IPS-20b (cell line): ENCODE data around the gene CALHM3.
"Not testable (repeated sequence)": the region's sequence is repeated elsewhere in the genome, so short reads cannot be mapped to it uniquely, and the experiment has no call there.

Experiments used
- H3K27ac ChIP-seq: one replicate; pipeline ENCODE4 v1.5.1; 2013; ENCODE audit warnings: low read length
- H3K27me3 ChIP-seq: 2 replicates; pipeline ENCODE4 v1.6.1; 2013; ENCODE audit warnings: mild to moderate bottlenecking, low read length, inconsistent platforms; ENCODE audit not compliant: insufficient read depth
- H3K36me3 ChIP-seq: 2 replicates; pipeline ENCODE4 v1.6.1; 2013; ENCODE audit warnings: low read depth, mild to moderate bottlenecking, inconsistent platforms, low read length, moderate library complexity; ENCODE audit not compliant: insufficient read depth
- H3K4me1 ChIP-seq: 2 replicates; pipeline ENCODE4 v1.6.1; 2013; ENCODE audit warnings: mild to moderate bottlenecking, control low read depth, inconsistent platforms, low read length, moderate library complexity; ENCODE audit not compliant: insufficient read depth
- H3K4me3 ChIP-seq: 2 replicates; pipeline ENCODE4 v1.5.1; 2013; ENCODE audit warnings: mild to moderate bottlenecking, low read length, inconsistent platforms
- H3K9ac ChIP-seq: 2 replicates; pipeline ENCODE4 v1.6.1; 2013; ENCODE audit warnings: low read depth, mild to moderate bottlenecking, inconsistent platforms, low read length, moderate library complexity
- H3K9me3 ChIP-seq: 2 replicates; pipeline ENCODE4 v1.6.1; 2013; ENCODE audit warnings: mild to moderate bottlenecking, low read depth, low read length, inconsistent platforms; ENCODE audit not compliant: insufficient read depth

CALHM3 gene

DNA sequence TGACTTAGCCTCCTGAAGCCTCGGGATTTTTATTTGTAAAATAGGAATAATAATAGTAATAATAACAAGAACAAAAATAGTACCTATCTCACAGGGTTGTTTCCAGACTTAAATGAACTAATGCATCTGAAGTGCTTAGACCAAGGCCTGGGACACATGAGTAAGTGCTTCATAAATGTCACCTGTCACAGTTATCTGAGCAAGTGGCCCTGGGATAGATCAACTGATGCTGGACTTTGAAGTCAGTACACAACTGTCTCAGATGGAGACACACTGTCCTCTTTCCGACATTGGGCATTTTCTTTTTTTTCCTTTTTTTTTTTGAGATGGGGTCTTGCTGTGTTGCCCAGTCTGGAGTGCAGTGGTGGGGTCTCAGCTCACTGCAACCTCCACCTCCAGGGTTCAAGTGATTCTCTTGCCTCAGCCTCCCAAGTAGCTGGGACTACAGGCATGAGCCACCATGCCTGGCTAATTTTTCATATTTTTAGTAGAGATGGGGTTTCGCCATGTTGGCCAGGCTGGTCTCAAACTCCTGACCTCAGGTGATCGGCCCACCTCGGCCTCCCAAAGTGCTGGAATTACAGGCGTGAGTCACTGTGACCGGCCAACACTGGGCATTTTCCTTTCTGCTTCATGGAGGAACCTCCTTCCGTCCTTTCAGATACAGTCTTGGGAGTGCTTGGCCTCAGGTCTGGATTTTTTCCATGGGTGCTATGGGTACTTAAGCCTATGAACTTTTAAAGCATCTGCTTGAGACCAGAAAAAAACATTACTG, 7.8 kb upstream of the CALHM3 start:
- H3K27ac ChIP-seq, H3K9me3 ChIP-seq, H3K4me3 ChIP-seq, H3K9ac ChIP-seq, H3K4me1 ChIP-seq, H3K36me3 ChIP-seq, H3K27me3 ChIP-seq: not testable (repeated sequence)

DNA sequence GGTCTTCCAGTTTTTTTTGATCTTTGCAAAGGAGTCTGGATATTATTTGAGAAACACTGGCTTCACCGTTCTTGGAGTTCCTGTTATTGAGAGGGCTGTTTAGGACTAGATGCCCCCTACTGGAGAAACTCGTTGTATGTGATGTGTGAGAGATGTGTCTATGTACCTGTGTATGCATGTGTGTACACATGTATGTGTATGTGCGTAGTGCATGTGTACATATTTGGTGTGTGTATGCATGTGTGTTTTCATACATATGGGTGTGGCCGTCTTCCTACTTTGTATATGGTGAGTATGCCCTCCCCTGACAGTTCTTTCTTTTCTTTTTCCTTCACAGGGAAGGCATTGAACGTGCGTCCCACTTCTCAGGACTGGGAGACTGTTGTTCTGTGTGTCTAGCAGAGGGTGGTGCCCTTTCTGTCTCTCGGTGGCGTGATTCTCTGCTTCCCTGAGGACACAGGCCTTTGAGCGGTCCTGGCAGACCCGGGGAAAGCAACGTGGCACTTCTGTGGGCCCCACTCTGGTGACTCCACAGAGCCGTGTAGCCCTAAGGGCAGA, 3.0 kb upstream of the CALHM3 start:
- Histone ChIP-seq H3K9me3 (no peaks in the 10 kb centered on the region), H3K27me3 (no peaks in the 10 kb centered on the region), H3K9ac (no peak overlapping the region), H3K4me1 (peaks cover 2% of the 10 kb centered on the region; the same call in 1 of the 2 replicates), H3K27ac (no peak overlapping the region), H3K36me3 (no peaks in the 10 kb centered on the region), H3K4me3 (no peak overlapping the region)

GRCh38 chr10:103480521-103480920, 1.5 kb upstream of the CALHM3 start:
- Histone ChIP-seq H3K36me3 (no peaks in the 10 kb centered on the region), H3K4me1 (peaks cover 8% of the 10 kb centered on the region), H3K9me3 (no peaks in the 10 kb centered on the region), H3K27me3 (no peaks in the 10 kb centered on the region), H3K27ac (no peak overlapping the region), H3K9ac (no peak overlapping the region), H3K4me3 (no peak overlapping the region)

GRCh38 chr10:103478671-103479070, 369 bp downstream of the CALHM3 start:
- H3K9me3 ChIP-seq: no peaks in the 10 kb centered on the region
- H3K9ac ChIP-seq: no peak overlapping the region
- H3K27me3 ChIP-seq: no peaks in the 10 kb centered on the region
- no peaks in the 10 kb centered on the region for H3K36me3 ChIP-seq
- peaks cover 8% of the 10 kb centered on the region for H3K4me1 ChIP-seq
- H3K4me3 ChIP-seq: no peak overlapping the region
- H3K27ac ChIP-seq: no peak overlapping the region

GRCh38 chr10:103476046-103476768, 2.8 kb downstream of the CALHM3 start:
- Histone ChIP-seq H3K9ac (peak overlapping the region; percentile 29; the same call in 1 of the 2 replicates), H3K36me3 (no peaks in the 10 kb centered on the region), H3K27me3 (no peaks in the 10 kb centered on the region), H3K27ac (no peak overlapping the region), H3K9me3 (no peaks in the 10 kb centered on the region), H3K4me1 (peaks cover 9% of the 10 kb centered on the region), H3K4me3 (no peak overlapping the region)

DNA sequence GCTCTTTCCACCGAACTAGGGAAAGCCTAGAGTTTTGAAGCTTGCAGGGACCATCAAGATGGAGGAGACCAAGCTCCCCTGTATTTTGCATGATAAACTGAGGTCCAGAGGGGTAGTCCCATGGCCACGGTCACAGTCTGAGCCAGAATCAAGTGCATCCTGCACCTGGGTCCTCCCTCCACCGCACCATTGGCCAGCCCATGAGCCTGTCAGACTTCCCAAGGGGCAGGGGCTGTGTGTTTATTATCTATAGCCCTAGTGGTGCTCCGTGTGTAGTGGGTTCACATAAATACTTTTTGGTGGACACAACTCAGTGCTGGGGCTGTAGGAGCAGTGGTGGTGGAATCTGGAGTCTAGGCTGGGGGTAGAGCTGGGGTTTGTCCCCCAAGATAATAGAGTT, 3.6 kb downstream of the CALHM3 start:
- no peak overlapping the region for H3K27ac ChIP-seq
- no peak overlapping the region for H3K9ac ChIP-seq
- H3K9me3 ChIP-seq: no peaks in the 10 kb centered on the region
- peaks cover 11% of the 10 kb centered on the region for H3K4me1 ChIP-seq
- H3K27me3 ChIP-seq: no peaks in the 10 kb centered on the region
- no peak overlapping the region for H3K4me3 ChIP-seq
- no peaks in the 10 kb centered on the region for H3K36me3 ChIP-seq

DNA sequence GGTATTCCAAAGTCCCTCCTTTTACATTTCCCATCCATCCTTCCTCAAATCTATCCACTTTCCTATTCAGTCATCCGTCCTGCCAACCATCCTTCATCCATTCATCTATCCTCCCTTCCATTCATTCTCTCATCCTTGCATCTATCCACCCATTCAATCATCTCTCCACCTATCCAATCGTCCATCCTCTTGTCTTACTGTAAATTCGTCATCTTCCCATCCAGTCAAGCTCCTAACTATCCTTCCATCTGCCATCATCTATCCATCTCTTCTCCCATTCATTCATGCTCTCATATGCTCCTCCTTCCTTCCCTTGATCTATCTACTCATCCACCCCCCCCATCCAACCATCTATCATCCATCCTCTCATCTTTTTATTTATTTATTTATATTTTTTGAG, 5.0 kb downstream of the CALHM3 start:
- no peak overlapping the region for H3K9ac ChIP-seq
- no peak overlapping the region for H3K4me3 ChIP-seq
- no peaks in the 10 kb centered on the region for H3K36me3 ChIP-seq
- no peak overlapping the region for H3K27ac ChIP-seq
- H3K4me1 ChIP-seq: peaks cover 11% of the 10 kb centered on the region
- no peaks in the 10 kb centered on the region for H3K9me3 ChIP-seq
- no peaks in the 10 kb centered on the region for H3K27me3 ChIP-seq

DNA sequence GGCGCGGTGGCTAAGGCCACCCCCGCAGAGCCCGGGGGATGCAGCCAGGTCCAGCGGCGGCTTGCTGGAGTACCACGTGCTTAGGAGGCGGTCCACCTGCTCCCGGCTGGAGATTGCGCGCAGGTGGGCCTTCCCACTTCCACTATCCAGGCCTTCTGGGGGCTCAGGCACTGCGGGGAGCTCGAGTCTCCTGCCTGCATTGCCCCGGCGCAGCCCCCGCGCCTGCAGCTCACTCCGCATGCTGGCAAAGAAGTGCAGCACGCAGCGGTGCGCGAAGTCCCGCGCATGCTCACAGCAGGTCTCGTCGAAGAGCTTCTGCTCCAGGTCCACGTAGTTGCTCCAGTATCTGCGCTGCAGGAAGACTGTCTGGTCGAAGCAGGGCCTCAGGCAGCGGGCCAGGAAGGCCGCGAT, 5.8 kb downstream of the CALHM3 start:
- Histone ChIP-seq H3K27ac (no peak overlapping the region), H3K4me3 (no peak overlapping the region), H3K36me3 (no peaks in the 10 kb centered on the region)

DNA sequence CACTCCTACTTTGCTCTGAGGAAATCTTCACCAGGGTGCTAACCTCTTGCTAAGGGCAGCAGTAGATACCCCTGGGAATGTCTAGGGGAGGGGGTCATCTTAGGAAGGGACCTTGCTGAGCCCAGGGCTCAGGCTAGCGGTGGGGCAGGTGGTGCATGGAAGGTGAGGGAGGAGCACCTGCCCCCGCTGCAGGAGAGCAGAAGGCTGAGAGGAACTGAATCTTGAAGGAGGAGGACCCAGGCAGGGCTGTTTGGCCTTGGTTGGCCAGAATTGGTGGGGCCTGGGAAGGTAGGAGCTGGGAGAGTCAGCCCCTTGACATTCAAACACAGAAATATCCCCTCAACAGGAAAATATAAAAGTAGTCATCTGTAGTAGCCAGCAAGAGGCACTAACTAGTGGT, 7.0 kb downstream of the CALHM3 start:
- Histone ChIP-seq H3K4me1 (peaks cover 8% of the 10 kb centered on the region), H3K27me3 (no peaks in the 10 kb centered on the region), H3K9me3 (no peaks in the 10 kb centered on the region), H3K9ac (no peak overlapping the region; the same call in 1 of the 2 replicates), H3K36me3 (no peaks in the 10 kb centered on the region), H3K27ac (no peak overlapping the region), H3K4me3 (no peak overlapping the region)

More for the DNA sequence above, 5.8 kb downstream of the CALHM3 start:
- Histone ChIP-seq H3K27me3 (no peaks in the 10 kb centered on the region), H3K9ac (no peak overlapping the region), H3K4me1 (peaks cover 11% of the 10 kb centered on the region), H3K9me3 (no peaks in the 10 kb centered on the region)

DNA sequence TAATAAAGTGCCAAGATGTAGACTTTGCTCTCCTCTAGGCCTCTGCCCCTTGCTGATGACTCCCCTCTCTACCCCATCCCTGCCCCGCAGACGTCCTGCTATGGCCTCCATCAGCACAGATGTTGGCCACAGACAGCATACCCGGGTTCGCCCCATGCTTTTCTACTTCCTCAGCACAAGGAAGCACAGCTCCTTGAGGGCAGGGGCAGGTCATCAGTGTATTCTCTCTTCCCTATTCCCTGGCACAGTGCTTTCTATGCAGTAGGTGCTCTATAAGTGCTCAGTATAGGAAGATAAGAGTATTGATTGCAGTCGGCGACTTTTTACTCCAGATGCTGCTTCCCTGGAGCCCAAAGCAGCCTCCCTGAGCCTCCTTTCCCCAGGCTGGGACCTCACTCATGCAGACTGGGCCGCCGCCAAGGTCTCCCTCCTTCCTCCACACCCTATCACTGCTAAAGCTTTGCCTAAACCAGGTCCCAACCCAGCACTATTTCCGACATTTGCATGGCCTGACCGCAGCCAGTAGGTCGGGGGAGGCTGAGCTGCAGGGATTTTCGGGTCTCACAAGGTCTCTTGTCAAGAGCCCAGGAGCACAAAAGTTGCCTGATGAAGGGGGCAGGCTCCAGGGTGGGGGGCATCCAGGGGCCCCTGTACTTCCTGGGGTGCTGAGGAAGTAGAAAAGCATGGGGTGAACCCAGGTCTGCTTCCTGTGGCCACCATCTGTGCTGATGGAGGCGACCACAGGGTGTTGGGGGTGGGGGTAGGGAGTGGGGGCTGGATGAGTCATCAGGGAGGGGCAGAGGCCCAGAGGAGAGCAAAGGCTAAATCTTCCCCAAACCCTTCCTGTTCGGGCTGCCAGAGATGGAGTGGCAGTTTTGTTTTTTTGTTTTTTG, 8.0 kb downstream of the CALHM3 start:
- H3K36me3 ChIP-seq: no peaks in the 10 kb centered on the region
- H3K4me1 ChIP-seq: peaks cover 3% of the 10 kb centered on the region
- no peak overlapping the region for H3K9ac ChIP-seq
- no peak overlapping the region for H3K27ac ChIP-seq
- no peaks in the 10 kb centered on the region for H3K9me3 ChIP-seq
- no peaks in the 10 kb centered on the region for H3K27me3 ChIP-seq
- no peak overlapping the region for H3K4me3 ChIP-seq

- H3K27ac ChIP-seq: no peak overlapping the region
- H3K9ac ChIP-seq: no peak overlapping the region
- H3K9me3 ChIP-seq: no peaks in the 10 kb centered on the region
- H3K36me3 ChIP-seq: no peaks in the 10 kb centered on the region
- H3K4me3 ChIP-seq: no peak overlapping the region
- H3K4me1 ChIP-seq: peaks cover 3% of the 10 kb centered on the region
- H3K27me3 ChIP-seq: no peaks in the 10 kb centered on the region
Observed at GRCh38 chr10:103469201-103469600, 9.8 kb downstream of the CALHM3 start.
